Ascending aorta (tissue), 2 donors: ENCODE measurements around the gene HEBP1. TPM values are rescaled to one million over a fixed set of nuclear protein-coding genes. Genes with fewer than 3 reads are reported as not detected.

Source experiments
- DNase-seq, 2 donors: peaks; one replicate each; pipeline ENCODE4 v3.0.0-alpha.2; 2019; ENCODE audit warnings: low spot score in 2 of 2
- H3K27ac ChIP-seq, 2 donors: fragments of 200-600 bp; sonication (generic); one replicate each; pipeline ENCODE4 v1.5.1; 2016 to 2017; ENCODE audit warnings: mild to moderate bottlenecking in 1 of 2
- H3K27me3 ChIP-seq: fragments of 200-600 bp; sonication (generic); one replicate; pipeline ENCODE4 v1.5.1; 2017
- H3K36me3 ChIP-seq, 2 donors: fragments of 200-600 bp; sonication (generic); one replicate each; pipeline ENCODE4 v1.5.1; 2016
- H3K4me1 ChIP-seq, 2 donors: fragments of 200-600 bp; sonication (generic); one replicate each; pipeline ENCODE4 v1.5.1; 2016 to 2017; ENCODE audit warnings: mild to moderate bottlenecking in 1 of 2
- H3K4me3 ChIP-seq, 2 donors: fragments of 200-600 bp; sonication (generic); one replicate each; pipeline ENCODE4 v1.5.1; 2016 to 2017; ENCODE audit warnings: mild to moderate bottlenecking in 1 of 2
- H3K9me3 ChIP-seq, 2 donors: fragments of 200-600 bp; sonication (generic); one replicate each; pipeline ENCODE4 v1.5.1; 2016
- CTCF ChIP-seq, 3 experiments: fragments of 200-600 bp in 2 of 3; fragments of 450-650 bp in 1 of 3; sonication (generic) in 2 of 3; IDR thresholded peaks; one replicate each; pipeline ENCODE4 v1.5.1; 2016 to 2019; ENCODE audit warnings: antibody characterized with exemption in 3 of 3, mild to moderate bottlenecking in 1 of 3, moderate library complexity in 1 of 3
- intact Hi-C: fragments of 100-400 bp; cut with DNase I; formaldehyde crosslinking; loops from one replicate; pipeline ENCODE4 v1.15.1; 2023
- total RNA-seq: library from RNA; depleted of rRNA; stranded (reverse); fragments of >200 nt; gene quantifications from one replicate; pipeline ENCODE4 v1.1.0, GENCODE V29; 2016

Gene HEBP1
- total RNA-seq, 1 donor from 2014 or later: 56.6 TPM

GRCh38 chr12:12979731-12980259 is 20.3 kb downstream of the HEBP1 start:
- Histone ChIP-seq H3K27me3 (no peaks in the 10 kb centered on the region), H3K4me1 (peaks cover 5 to 34% of the 10 kb centered on the region in 2 donors), H3K4me3 (no peak overlapping the region), H3K27ac (peak overlapping the region; percentile 81 to 91), H3K9me3 (no peaks in the 10 kb centered on the region), H3K36me3 (peaks cover 5 to 12% of the 10 kb centered on the region in 2 donors)
- TF ChIP-seq CTCF (IDR thresholded peaks at IDR 0.05): no peak
- peak in 1 of 2 donors; percentile 72 for DNase-seq
- intact Hi-C loops: loop anchor here (5.0 to 10.0 kb wide), 3 partner anchors 118 to 255 kb away; partner anchors contain the start of gene APOLD1

- H3K4me3 ChIP-seq: no peak overlapping the region
- peak overlapping the region; percentile 81 to 91 for H3K27ac ChIP-seq
- no peaks in the 10 kb centered on the region for H3K27me3 ChIP-seq
- intact Hi-C loops: loop anchor here (5.0 to 10.0 kb wide), 2 partner anchors 118 to 254 kb away; no protein-coding TSS in a partner anchor
- peaks cover 10 to 12% of the 10 kb centered on the region in 2 donors for H3K36me3 ChIP-seq
- no peaks in the 10 kb centered on the region for H3K9me3 ChIP-seq
- DNase-seq: no peak
- TF ChIP-seq CTCF (IDR thresholded peaks at IDR 0.05): no peak
- peaks cover 5 to 36% of the 10 kb centered on the region in 2 donors for H3K4me1 ChIP-seq
Observed at GRCh38 chr12:12979126-12979525, 20.9 kb downstream of the HEBP1 start.

- no peak for TF ChIP-seq CTCF (IDR thresholded peaks at IDR 0.05)
- peaks cover 25 to 26% of the 10 kb centered on the region in 2 donors for H3K36me3 ChIP-seq
Observed at GRCh38 chr12:12977231-12977630, 22.8 kb downstream of the HEBP1 start.

GRCh38 chr12:12976366-12976765 is 23.7 kb downstream of the HEBP1 start:
- Histone ChIP-seq H3K9me3 (no peaks in the 10 kb centered on the region), H3K27ac (peak overlapping the region; percentile 87 to 91), H3K4me3 (peak overlapping the region in 1 of 2 donors; percentile 35), H3K27me3 (no peaks in the 10 kb centered on the region), H3K36me3 (peaks cover 30 to 31% of the 10 kb centered on the region in 2 donors), H3K4me1 (peaks cover 5 to 36% of the 10 kb centered on the region in 2 donors)
- intact Hi-C loops: loop anchor here (1.0 to 10.0 kb wide), 3 partner anchors 25 to 252 kb away; no protein-coding TSS in a partner anchor
- DNase-seq: peak in 1 of 2 donors; percentile 88
- TF ChIP-seq CTCF (IDR thresholded peaks at IDR 0.05): no peak

More at GRCh38 chr12:12977231-12977630, 22.8 kb downstream of the HEBP1 start:
- intact Hi-C loops: loop anchor here (5.0 to 10.0 kb wide), 2 partner anchors 120 to 252 kb away; no protein-coding TSS in a partner anchor
- no peak overlapping the region for H3K4me3 ChIP-seq
- no peaks in the 10 kb centered on the region for H3K27me3 ChIP-seq
- H3K9me3 ChIP-seq: no peaks in the 10 kb centered on the region
- H3K4me1 ChIP-seq: peaks cover 5 to 36% of the 10 kb centered on the region in 2 donors
- DNase-seq: no peak
- peak overlapping the region; percentile 81 to 91 for H3K27ac ChIP-seq

- Histone ChIP-seq H3K4me3 (peak overlapping the region in 1 of 2 donors; percentile 35), H3K27me3 (no peaks in the 10 kb centered on the region), H3K27ac (peak overlapping the region; percentile 87 to 91), H3K36me3 (peaks cover 27 to 36% of the 10 kb centered on the region in 2 donors), H3K4me1 (peaks cover 5 to 34% of the 10 kb centered on the region in 2 donors), H3K9me3 (no peaks in the 10 kb centered on the region)
- intact Hi-C loops: loop anchor here (1.0 to 10.0 kb wide), 3 partner anchors 26 to 251 kb away; no protein-coding TSS in a partner anchor
- TF ChIP-seq CTCF (IDR thresholded peaks at IDR 0.05): peak; percentile 16 to 66 (median 46)
- peak in 1 of 2 donors; percentile 76 for DNase-seq
Observed at GRCh38 chr12:12975322-12976077, 24.6 kb downstream of the HEBP1 start.
